HG03432 (cell line): Measurements from ENCODE around the gene SLC19A1.

Experiments used
- ATAC-seq: cut with Tn5 transposase; IDR thresholded peaks from one replicate; pipeline ENCODE4 v1.9.1; 2021; ENCODE audit warnings: mild to moderate bottlenecking, moderate library complexity; ENCODE audit not compliant: unreplicated experiment

The SLC19A1 gene

GRCh38 chr21:45481566-45481965, 60.7 kb downstream of the SLC19A1 start:
- no peak for ATAC-seq

DNA sequence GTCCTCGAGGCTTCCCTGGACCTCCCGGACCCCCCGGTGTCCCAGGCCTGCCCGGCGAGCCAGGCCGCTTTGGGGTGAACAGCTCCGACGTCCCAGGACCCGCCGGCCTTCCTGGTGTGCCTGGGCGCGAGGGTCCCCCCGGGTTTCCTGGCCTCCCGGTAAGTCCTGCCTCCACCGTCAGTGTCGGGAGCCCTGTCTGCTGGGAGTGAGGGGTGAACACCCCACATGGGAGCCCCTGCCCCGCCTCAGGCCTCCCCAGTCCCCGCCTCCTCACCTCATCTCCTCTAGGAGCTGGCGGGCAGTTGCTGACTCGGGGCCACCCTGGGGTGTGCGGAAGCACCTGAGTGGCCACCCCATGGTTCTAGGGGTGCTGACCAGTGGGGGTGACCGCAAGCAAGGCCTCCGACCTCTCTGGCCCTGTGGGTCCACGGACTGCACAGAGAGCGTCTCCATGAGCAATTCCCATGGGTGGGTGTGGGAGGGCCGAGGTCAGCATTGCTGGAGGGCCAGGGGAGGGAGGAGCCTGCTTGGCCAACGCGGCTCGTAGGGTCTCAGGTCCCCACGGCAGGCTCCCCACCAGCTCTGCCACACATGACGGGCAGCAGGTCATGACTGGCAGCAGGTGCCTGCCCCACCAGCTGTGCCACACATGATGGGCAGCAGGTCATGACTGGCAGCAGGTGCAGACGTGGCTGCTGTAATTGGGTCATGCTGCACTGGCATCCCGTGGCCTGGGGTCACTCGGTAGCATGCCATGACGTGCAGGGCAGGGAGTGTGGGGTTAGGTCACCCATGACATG, 61.3 kb downstream of the SLC19A1 start:
- no peak for ATAC-seq

GRCh38 chr21:45479691-45480675, 62.3 kb downstream of the SLC19A1 start:
- no peak for ATAC-seq

- ATAC-seq = no peak
These were observed 63.2 kb downstream of the SLC19A1 start for GRCh38 chr21:45478816-45479669.

- no peak for ATAC-seq
These were observed 64.0 kb downstream of the SLC19A1 start for GRCh38 chr21:45478115-45478801.

DNA sequence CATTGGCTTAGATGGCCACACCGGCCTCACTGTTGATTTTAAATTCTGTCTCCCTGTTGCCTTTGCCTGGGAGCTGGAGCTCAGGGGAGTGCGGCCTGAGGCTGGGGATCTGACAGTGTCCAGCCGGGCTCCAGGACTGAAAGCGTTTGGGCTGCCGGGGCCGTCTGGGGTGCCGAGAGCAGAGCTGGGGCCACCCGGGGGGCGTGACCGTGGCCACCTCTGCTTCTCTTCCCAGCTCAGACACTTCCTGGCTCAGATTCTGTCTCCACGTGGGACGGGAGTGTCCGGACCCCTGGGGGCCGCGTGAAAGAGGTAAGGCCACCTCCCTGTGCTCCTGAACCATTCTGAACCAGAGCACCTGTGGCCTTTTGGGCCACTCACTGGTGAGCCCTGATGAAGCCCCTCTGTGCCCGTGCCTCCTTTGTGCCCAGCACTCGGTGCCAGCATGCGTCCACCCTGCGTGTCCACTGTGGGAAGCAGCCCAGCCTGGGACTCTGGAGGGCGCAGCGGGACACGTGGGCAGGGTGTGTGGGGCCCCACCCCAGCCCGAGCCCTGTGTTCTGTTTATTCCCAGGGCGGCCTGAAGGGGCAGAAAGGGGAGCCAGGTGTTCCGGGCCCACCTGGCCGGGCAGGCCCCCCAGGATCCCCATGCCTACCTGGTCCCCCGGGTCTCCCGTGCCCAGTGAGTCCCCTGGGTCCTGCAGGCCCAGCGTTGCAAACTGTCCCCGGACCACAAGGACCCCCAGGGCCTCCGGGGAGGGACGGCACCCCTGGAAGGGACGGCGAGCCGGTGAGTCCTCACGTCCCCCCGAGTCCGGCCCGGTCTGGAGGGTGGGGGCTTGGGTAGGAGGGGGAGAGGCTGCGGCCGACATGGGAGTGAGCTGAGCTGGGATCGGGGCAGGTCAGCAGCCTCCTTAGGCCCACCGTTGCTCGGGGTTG, 64.8 kb downstream of the SLC19A1 start:
- no peak for ATAC-seq

GRCh38 chr21:45476582-45476981, 65.7 kb downstream of the SLC19A1 start:
- ATAC-seq = no peak

GRCh38 chr21:45475797-45476570, 66.3 kb downstream of the SLC19A1 start:
- no peak for ATAC-seq

- ATAC-seq = no peak
These were observed 67.1 kb downstream of the SLC19A1 start for GRCh38 chr21:45475004-45475685.

GRCh38 chr21:45474323-45474950, 67.8 kb downstream of the SLC19A1 start:
- no peak for ATAC-seq

DNA sequence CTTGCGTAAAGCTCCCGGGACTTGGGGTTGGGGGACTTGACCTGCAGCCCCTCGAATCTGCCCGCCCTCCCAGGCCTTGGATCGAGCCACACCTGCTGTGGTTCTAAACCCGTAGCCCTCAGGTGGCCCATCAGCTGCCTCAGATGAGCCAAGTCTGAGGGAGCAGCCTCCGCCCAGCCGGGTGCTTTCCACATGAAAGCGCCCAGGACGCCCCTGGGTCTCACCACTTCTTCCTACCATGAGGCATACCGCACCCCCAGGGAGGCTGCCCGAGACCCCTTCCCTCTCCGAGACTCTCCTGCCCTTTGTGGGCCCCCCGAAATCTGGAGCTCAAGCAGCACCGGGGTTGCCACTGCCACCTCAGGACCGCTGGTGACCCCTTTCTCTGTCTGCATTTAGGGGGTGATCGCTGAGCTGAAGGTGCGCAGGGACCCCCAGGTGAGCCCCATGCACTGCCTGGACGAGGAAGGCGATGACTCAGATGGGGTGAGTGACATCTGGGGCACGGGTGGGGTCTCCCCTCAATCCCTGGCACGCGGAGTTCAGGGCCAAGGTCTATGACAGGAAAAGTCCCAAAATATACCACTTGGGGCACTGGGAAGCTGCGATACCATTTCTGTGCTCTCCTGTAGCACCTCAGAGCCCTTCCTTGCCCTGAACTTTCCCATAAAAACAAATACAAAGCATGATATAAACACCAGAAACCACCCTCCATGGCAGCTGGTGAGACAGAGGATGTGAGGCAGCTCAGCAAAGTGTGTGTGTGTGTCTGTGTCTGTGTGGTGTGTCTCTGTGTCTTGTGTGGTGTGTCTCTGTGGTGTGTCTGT, 68.5 kb downstream of the SLC19A1 start:
- no peak for ATAC-seq

DNA sequence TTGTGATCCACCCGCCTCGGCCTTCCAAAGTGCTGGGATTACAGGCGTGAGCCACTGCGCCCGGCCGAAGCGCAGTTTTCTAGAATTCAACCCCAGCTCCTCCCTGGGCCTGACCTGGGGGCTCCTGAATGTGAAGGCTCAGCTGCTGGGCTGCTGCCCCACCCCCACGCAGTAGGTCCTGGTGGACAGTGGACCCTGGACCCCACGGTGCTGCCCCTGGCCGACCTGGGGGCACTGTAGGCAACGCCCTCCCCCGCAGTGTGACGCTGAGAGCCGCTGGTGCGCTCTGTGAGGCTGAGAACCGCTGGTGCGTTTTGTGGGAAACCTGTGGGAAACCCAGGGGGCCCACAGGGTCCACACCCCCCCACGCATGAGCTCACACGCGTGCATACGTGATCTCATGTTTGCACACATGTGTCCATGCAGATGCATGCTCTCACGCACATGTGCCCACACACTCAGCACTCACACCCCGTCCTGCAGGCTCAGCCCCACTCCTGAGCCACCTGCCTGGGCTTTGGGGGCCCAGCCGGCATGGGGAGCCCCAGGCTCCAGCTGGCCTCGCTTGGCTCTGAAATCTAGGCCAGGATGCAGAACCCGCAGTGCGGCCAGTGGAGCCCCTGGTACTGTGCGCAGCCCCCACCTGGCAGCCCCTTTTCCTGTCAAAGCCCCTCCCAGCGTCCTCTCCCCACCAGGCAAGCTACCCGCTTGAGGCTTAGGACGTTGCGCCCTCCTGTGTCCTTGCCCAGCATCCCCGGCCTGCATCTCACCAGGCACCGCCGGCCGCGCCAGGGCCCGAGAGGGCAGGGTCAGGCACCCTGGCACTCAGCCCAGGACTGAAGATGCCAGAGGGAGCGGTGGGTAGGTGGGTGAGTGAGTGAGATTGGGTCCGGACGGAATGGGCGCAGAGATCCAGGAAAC, 69.5 kb downstream of the SLC19A1 start:
- ATAC-seq = no peak

GRCh38 chr21:45471525-45472221, 70.6 kb downstream of the SLC19A1 start:
- ATAC-seq = no peak

- no peak for ATAC-seq
These were observed 71.3 kb downstream of the SLC19A1 start for GRCh38 chr21:45470773-45471524.
